Mesenchymal stem cell (in vitro differentiated cells and primary cell): ENCODE data around the gene EPB41.
"Not testable (repeated sequence)": the region's sequence is repeated elsewhere in the genome, so short reads cannot be mapped to it uniquely, and the experiment has no call there.

Source experiments
- DNase-seq: peaks from one replicate; pipeline ENCODE4 v3.0.0-alpha.2; 2013
- H2AFZ ChIP-seq: one replicate; pipeline ENCODE4 v1.6.1; 2013; ENCODE audit warnings: low read depth, mild to moderate bottlenecking, control low read depth, inconsistent platforms, low read length, moderate library complexity
- H2AK5ac ChIP-seq: 2 replicates; pipeline ENCODE4 v1.6.1; 2013; ENCODE audit warnings: low read length, moderate library complexity, mild to moderate bottlenecking, inconsistent platforms; ENCODE audit not compliant: severe bottlenecking
- H2BK120ac ChIP-seq: one replicate; pipeline ENCODE4 v1.6.1; 2013; ENCODE audit warnings: low read depth, mild to moderate bottlenecking, inconsistent platforms, low read length, moderate library complexity
- H2BK12ac ChIP-seq, 2 experiments: one replicate each; pipeline ENCODE4 v1.6.1; 2013; ENCODE audit warnings: inconsistent platforms in 2 of 2, low read length in 2 of 2, mild to moderate bottlenecking in 2 of 2, moderate library complexity in 2 of 2, control low read depth in 1 of 2
- H2BK15ac ChIP-seq: one replicate; pipeline ENCODE4 v1.6.1; 2013; ENCODE audit warnings: mild to moderate bottlenecking, low read depth, inconsistent platforms; ENCODE audit not compliant: poor library complexity, severe bottlenecking
- H2BK5ac ChIP-seq: 2 replicates; pipeline ENCODE4 v1.6.1; 2013; ENCODE audit warnings: low read depth, mild to moderate bottlenecking, low read length, control low read depth, inconsistent platforms; ENCODE audit not compliant: poor library complexity, severe bottlenecking
- H3K14ac ChIP-seq, 2 experiments: one replicate each; pipeline ENCODE4 v1.6.1; 2013; ENCODE audit warnings: inconsistent platforms in 2 of 2, low read length in 2 of 2, control low read depth in 1 of 2, mild to moderate bottlenecking in 1 of 2, moderate library complexity in 1 of 2
- H3K18ac ChIP-seq, 2 experiments: one replicate each; pipeline ENCODE4 v1.6.1; 2013; ENCODE audit warnings: inconsistent platforms in 2 of 2, low read length in 2 of 2, control low read depth in 1 of 2, low read depth in 1 of 2, mild to moderate bottlenecking in 1 of 2
- H3K23ac ChIP-seq, 2 experiments: one replicate each; pipeline ENCODE4 v1.6.1; 2013; ENCODE audit warnings: inconsistent platforms in 2 of 2, low read length in 2 of 2, mild to moderate bottlenecking in 2 of 2, moderate library complexity in 2 of 2, control low read depth in 1 of 2
- H3K27ac ChIP-seq: 2 replicates; pipeline ENCODE4 v1.5.1; 2013; ENCODE audit warnings: mild to moderate bottlenecking, moderate library complexity, low read length, control low read depth, inconsistent platforms; ENCODE audit not compliant: poor library complexity, severe bottlenecking
- H3K27me3 ChIP-seq, 2 experiments: 2 replicates each; pipeline versions ENCODE4 v1.6.1 to v1.7.0; 2013; ENCODE audit warnings: low read length in 2 of 2, mild to moderate bottlenecking in 2 of 2, moderate library complexity in 2 of 2, control low read depth in 1 of 2, inconsistent platforms in 1 of 2; ENCODE audit not compliant: control insufficient read depth in 1 of 2, insufficient read depth in 1 of 2
- H3K36me3 ChIP-seq, 2 experiments: 2 replicates each; pipeline versions ENCODE4 v1.6.1 to v1.7.0; 2013; ENCODE audit warnings: low read length in 2 of 2, control low read depth in 1 of 2, inconsistent platforms in 1 of 2, low read depth in 1 of 2, mild to moderate bottlenecking in 1 of 2; ENCODE audit not compliant: insufficient read depth in 2 of 2, control insufficient read depth in 1 of 2
- H3K4ac ChIP-seq, 2 experiments: one replicate each; pipeline ENCODE4 v1.6.1; 2013; ENCODE audit warnings: inconsistent platforms in 2 of 2, low read length in 2 of 2, mild to moderate bottlenecking in 2 of 2, moderate library complexity in 2 of 2, control low read depth in 1 of 2, low read depth in 1 of 2
- H3K4me1 ChIP-seq: 2 replicates; pipeline ENCODE4 v1.6.1; 2013; ENCODE audit warnings: low read depth, low read length, control low read depth; ENCODE audit not compliant: control insufficient read depth, insufficient read depth
- H3K4me2 ChIP-seq: 2 replicates; pipeline ENCODE4 v1.6.1; 2013; ENCODE audit warnings: low read length, mild to moderate bottlenecking, inconsistent platforms; ENCODE audit not compliant: poor library complexity, severe bottlenecking
- H3K4me3 ChIP-seq, 2 experiments: 2 replicates each; pipeline versions ENCODE4 v1.5.1 to v1.7.0; 2013; ENCODE audit warnings: low read length in 2 of 2, mild to moderate bottlenecking in 2 of 2, control low read depth in 1 of 2, low read depth in 1 of 2; ENCODE audit not compliant: insufficient read depth in 1 of 2
- H3K79me1 ChIP-seq: replicated peaks from 2 replicates; pipeline ENCODE4 v1.6.1; 2013; ENCODE audit warnings: mild to moderate bottlenecking, control low read depth, low read length, inconsistent platforms; ENCODE audit not compliant: poor library complexity, severe bottlenecking
- H3K9ac ChIP-seq: 2 replicates; pipeline ENCODE4 v1.7.0; 2013; ENCODE audit warnings: mild to moderate bottlenecking, low read length, moderate library complexity
- H3K9me3 ChIP-seq: 2 replicates; pipeline ENCODE4 v1.7.0; 2013; ENCODE audit warnings: mild to moderate bottlenecking, low read length; ENCODE audit not compliant: control insufficient read depth
- H4K8ac ChIP-seq: one replicate; pipeline ENCODE4 v1.6.1; 2013; ENCODE audit warnings: inconsistent platforms, mild to moderate bottlenecking, low read length, moderate library complexity
- H4K91ac ChIP-seq: one replicate; pipeline ENCODE4 v1.6.1; 2013; ENCODE audit warnings: mild to moderate bottlenecking, low read length, inconsistent platforms
- WGBS: methylation state at CpG from one replicate; pipeline ENCODE4 v1.1.7; 2013; ENCODE audit warnings: mixed read lengths; 5-methylcytosine and 5-hydroxymethylcytosine counted together

EPB41 gene

DNA sequence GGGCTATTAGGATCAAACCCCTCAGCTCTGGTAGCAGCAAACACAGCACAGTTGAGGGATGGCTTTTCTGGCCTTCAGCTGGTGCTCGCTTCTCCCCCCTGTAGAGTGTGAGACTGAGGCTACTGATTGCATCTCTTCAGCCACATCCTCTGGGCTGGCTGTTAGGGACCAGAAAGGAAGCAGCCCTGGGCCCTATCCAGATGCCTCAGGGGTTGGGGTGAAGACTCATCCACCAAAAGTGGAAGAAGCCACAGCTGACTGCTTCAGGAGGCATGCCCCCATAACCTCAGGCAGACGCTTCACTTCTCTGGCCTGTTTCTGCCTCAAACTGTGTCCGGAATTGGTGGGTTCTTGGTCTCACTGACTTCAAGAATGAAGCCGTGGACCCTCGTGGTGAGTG lies 215.5 kb downstream of the EPB41 start:
- Histone ChIP-seq H3K9me3 (no peaks in the 10 kb centered on the region), H2AK5ac (no peak overlapping the region), H3K4me3 (no peak overlapping the region), H3K4me2 (no peak overlapping the region), H2AFZ (no peak overlapping the region), H4K91ac (no peak overlapping the region), H4K8ac (no peak overlapping the region), H2BK120ac (no peak overlapping the region), H2BK15ac (no peak overlapping the region), H2BK5ac (no peak overlapping the region), H3K4ac (no peak overlapping the region), H3K18ac (no peak overlapping the region), H3K36me3 (no peaks in the 10 kb centered on the region), H3K27ac (no peak overlapping the region), H3K79me1 (no peaks in the 10 kb centered on the region), H3K23ac (no peak overlapping the region), H3K4me1 (peaks cover 2% of the 10 kb centered on the region), H3K27me3 (peaks cover 6 to 23% of the 10 kb centered on the region in 2 experiments), H3K9ac (no peak overlapping the region), H3K14ac (no peak overlapping the region), H2BK12ac (no peak overlapping the region)
- DNase-seq, result no peak
- WGBS, result 92% methylated on average over 5 of the region's 5 CpGs

DNA sequence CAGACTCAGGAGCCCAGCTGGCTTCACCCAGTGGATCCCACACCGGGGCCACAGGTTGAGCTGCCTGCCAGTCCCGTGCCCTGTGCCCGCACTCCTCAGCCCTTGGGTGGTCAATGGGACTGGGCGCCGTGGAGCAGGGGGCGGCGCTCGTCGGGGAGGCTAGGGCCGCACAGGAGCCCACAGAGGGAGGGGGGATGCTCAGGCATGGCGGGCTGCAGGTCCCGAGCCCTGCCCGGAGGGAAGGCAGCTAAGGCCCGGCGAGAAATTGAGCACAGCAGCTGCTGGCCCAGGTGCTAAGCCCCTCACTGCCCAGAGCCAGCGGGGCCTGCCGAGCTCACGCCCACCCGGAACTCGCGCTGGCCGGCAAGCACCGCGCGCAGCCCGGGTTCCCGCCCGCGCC lies 216.7 kb downstream of the EPB41 start:
- not testable (repeated sequence) for H4K91ac ChIP-seq, H3K36me3 ChIP-seq, H2BK12ac ChIP-seq, H3K27ac ChIP-seq, H3K4me3 ChIP-seq, DNase-seq, H3K9me3 ChIP-seq, H3K4me1 ChIP-seq, H3K4ac ChIP-seq, H3K79me1 ChIP-seq, H2BK5ac ChIP-seq, H4K8ac ChIP-seq, H3K18ac ChIP-seq, H3K4me2 ChIP-seq, H3K9ac ChIP-seq, H3K23ac ChIP-seq, H2AK5ac ChIP-seq, H3K14ac ChIP-seq, H2AFZ ChIP-seq, H2BK120ac ChIP-seq, H2BK15ac ChIP-seq
- WGBS, result 97% methylated on average over 29 of the region's 29 CpGs
- H3K27me3 ChIP-seq, result peaks cover 6 to 30% of the 10 kb centered on the region in 2 experiments

DNA sequence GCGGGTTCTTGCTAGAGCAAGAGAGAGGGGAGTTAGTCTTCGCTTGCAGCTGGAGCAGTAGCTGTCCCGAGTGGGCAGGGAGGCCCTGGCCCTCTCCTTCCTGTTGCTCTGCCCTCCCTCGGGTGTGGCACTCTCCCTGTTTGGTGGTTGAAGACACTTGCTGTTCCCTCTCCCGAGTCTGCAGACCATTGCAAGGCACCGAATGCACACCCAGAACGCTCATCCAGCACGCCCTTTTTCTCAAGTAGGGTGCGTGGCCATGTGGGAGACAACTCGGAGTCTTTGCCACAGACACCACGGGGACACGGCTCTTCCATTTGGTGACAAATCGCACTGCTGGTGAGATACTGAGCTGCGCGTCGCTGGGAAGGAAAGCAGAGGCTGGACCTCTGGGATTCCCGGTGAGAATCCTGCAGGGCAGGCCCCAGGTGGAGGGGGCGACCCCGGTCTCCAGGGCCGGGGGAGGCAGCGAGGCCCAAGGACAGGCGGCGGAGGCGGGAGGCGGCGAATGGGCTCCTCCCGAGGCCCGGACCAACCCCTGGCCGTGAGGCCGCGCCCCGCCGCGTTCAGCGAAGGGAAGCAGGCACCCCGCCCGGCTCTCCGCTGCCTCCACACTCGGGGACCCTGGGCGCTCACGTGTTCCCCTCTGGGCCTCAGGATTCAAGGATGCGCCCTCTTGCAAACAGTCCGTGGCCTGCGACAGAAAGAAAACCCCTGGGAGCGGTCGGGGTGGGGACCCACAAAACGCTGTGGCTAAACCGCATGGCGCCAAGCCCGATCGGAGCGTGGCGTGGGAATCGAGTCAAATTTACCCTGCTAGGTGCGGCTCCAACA lies 219.7 kb downstream of the EPB41 start:
- Histone ChIP-seq H3K23ac (no peak overlapping the region), H2BK120ac (no peak overlapping the region), H3K79me1 (no peaks in the 10 kb centered on the region), H3K27me3 (peaks cover 0 to 15% of the 10 kb centered on the region in 2 experiments), H2AK5ac (no peak overlapping the region), H3K9ac (peak overlapping the region; percentile 15), H2BK15ac (no peak overlapping the region), H4K8ac (no peak overlapping the region), H3K4me3 (no peak overlapping the region), H3K14ac (no peak overlapping the region), H2BK5ac (no peak overlapping the region), H3K18ac (no peak overlapping the region), H3K36me3 (no peaks in the 10 kb centered on the region), H3K9me3 (no peaks in the 10 kb centered on the region), H3K4ac (no peak overlapping the region), H3K27ac (no peak overlapping the region), H3K4me2 (no peak overlapping the region), H2AFZ (no peak overlapping the region), H3K4me1 (peaks cover 2% of the 10 kb centered on the region), H2BK12ac (no peak overlapping the region), H4K91ac (no peak overlapping the region)
- 93% methylated on average over 55 of the region's 55 CpGs for WGBS
- no peak for DNase-seq

GRCh38 chr1:29134695-29135028 lies 220.3 kb downstream of the EPB41 start:
- Histone ChIP-seq H2BK15ac (no peak overlapping the region), H3K27ac (no peak overlapping the region), H2BK5ac (no peak overlapping the region), H3K4me3 (no peak overlapping the region), H3K23ac (no peak overlapping the region), H2BK120ac (no peak overlapping the region), H3K79me1 (no peaks in the 10 kb centered on the region), H3K9ac (peak overlapping the region; percentile 15), H3K36me3 (no peaks in the 10 kb centered on the region), H3K14ac (no peak overlapping the region), H2BK12ac (no peak overlapping the region), H2AK5ac (no peak overlapping the region), H3K9me3 (no peaks in the 10 kb centered on the region), H2AFZ (no peak overlapping the region), H4K8ac (no peak overlapping the region), H3K27me3 (peaks cover 0 to 15% of the 10 kb centered on the region in 2 experiments), H3K4me1 (peaks cover 2% of the 10 kb centered on the region), H4K91ac (no peak overlapping the region), H3K4me2 (no peak overlapping the region), H3K4ac (no peak overlapping the region), H3K18ac (no peak overlapping the region)
- WGBS, result 92% methylated on average over 10 of the region's 10 CpGs
- DNase-seq, result no peak
